ENCODE results near the gene MAP6. TPM values are rescaled to one million over a fixed set of nuclear protein-coding genes. Genes with fewer than 3 reads are reported as not detected.

The MAP6 gene
- total RNA-seq, 6 experiments from 2014 or later, result 0.53 to 4.3 (median 0.96) TPM

GRCh38 chr11:75554258-75555022, 114.4 kb downstream of the MAP6 start:
- Mint-ChIP-seq H3K27me3 (ENCODE audit: insufficient read depth) (no peaks in the 10 kb centered on the region; the same call in 1 of the 2 replicates), H3K36me3 (ENCODE audit: low read depth) (no peaks in the 10 kb centered on the region), H3K9me3 (no peaks in the 10 kb centered on the region), H3K4me1 (ENCODE audit: low read depth) (peaks cover 54% of the 10 kb centered on the region), H3K4me3 (peak overlapping the region; percentile 66), H3K27ac (peak overlapping the region; percentile 82)
- DNase-seq, result peak; percentile 95
- no peak for TF ChIP-seq CTCF (IDR thresholded peaks at IDR 0.05)

DNA sequence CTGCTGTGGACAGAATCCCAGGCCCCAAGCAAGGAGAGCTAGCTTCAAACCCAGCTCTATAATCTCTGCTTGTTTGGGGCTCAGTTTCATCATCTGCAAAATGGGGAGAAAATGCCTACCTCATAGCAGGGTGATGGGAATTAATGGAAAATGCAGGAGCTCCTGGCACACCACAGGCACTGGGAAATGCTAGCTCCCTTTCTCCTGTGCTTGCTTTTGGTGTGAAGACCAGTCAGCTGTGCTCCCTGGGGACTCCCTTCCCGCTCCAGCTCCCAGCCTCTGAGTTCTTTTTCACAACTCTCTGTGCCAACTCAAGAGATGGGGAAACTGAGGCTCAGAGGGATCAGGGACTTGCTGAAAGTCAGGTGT, 115.0 kb downstream of the MAP6 start:
- peak overlapping the region; percentile 66; the same call in 1 of the 2 replicates for H3K4me3 Mint-ChIP-seq
- no peaks in the 10 kb centered on the region for H3K9me3 Mint-ChIP-seq
- no peak for DNase-seq
- no peak for TF ChIP-seq CTCF (IDR thresholded peaks at IDR 0.05)
- H3K4me1 Mint-ChIP-seq (ENCODE audit: low read depth), result peaks cover 48% of the 10 kb centered on the region
- H3K36me3 Mint-ChIP-seq (ENCODE audit: low read depth), result no peaks in the 10 kb centered on the region
- peak overlapping the region; percentile 82 for H3K27ac Mint-ChIP-seq
- H3K27me3 Mint-ChIP-seq (ENCODE audit: insufficient read depth), result no peaks in the 10 kb centered on the region; the same call in 1 of the 2 replicates

- H3K27me3 Mint-ChIP-seq (ENCODE audit: insufficient read depth), result no peaks in the 10 kb centered on the region; the same call in 1 of the 2 replicates
- H3K4me3 Mint-ChIP-seq, result no peak overlapping the region
- H3K27ac Mint-ChIP-seq, result no peak overlapping the region
- no peak for DNase-seq
- TF ChIP-seq CTCF (IDR thresholded peaks at IDR 0.05), result no peak
- peaks cover 41% of the 10 kb centered on the region for H3K4me1 Mint-ChIP-seq (ENCODE audit: low read depth)
- no peaks in the 10 kb centered on the region for H3K36me3 Mint-ChIP-seq (ENCODE audit: low read depth)
- no peaks in the 10 kb centered on the region for H3K9me3 Mint-ChIP-seq
Measured at GRCh38 chr11:75553182-75553581, 115.7 kb downstream of the MAP6 start.

- peaks cover 2% of the 10 kb centered on the region for H3K27me3 Mint-ChIP-seq (ENCODE audit: insufficient read depth)
- no peaks in the 10 kb centered on the region for H3K36me3 Mint-ChIP-seq (ENCODE audit: low read depth)
- H3K27ac Mint-ChIP-seq, result no peak overlapping the region
- TF ChIP-seq CTCF (IDR thresholded peaks at IDR 0.05), result no peak
- H3K9me3 Mint-ChIP-seq, result no peaks in the 10 kb centered on the region
- no peak overlapping the region for H3K4me3 Mint-ChIP-seq
- H3K4me1 Mint-ChIP-seq (ENCODE audit: low read depth), result peaks cover 17% of the 10 kb centered on the region
- DNase-seq, result no peak
Measured at GRCh38 chr11:75549370-75549958, 119.4 kb downstream of the MAP6 start.

DNA sequence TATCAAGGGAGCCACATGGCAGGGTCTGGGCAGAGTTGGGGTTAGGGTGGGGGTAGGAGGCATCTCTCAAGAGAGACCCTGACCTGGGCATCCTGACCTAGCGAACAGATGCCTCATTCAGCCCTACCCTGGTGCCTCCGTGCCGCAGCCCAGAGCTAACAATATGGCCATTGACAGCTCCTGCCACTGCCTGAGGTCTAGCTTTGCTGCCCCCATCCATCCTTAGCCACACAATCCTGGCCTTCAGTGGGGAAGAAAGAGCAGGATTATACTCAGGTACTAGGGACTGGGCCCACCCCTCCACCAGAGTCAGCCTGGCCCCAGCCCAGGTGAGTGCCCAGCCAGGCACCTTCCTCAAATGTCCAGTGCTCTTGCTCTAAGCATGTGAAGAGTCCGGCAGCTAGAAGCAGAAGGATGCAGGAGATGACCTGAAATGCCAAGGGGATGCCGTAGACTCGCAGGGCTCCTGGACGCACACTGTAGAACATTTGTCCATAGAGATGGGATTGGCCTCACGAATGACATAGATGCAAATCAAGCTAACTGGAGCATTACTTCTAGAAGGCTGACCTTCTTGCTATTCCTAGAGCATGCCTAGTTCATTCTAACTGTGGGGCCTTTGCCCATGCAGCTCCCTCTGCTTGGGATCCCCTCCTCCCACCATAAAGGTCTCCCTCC, 120.1 kb downstream of the MAP6 start:
- Mint-ChIP-seq H3K9me3 (no peaks in the 10 kb centered on the region), H3K4me3 (no peak overlapping the region), H3K27me3 (ENCODE audit: insufficient read depth) (peaks cover 2% of the 10 kb centered on the region), H3K27ac (no peak overlapping the region), H3K36me3 (ENCODE audit: low read depth) (no peaks in the 10 kb centered on the region), H3K4me1 (ENCODE audit: low read depth) (peaks cover 9% of the 10 kb centered on the region)
- no peak for DNase-seq
- no peak for TF ChIP-seq CTCF (IDR thresholded peaks at IDR 0.05)
